Activated naive CD4-positive, alpha-beta T cell treated with anti-CD3 and anti-CD28 coated beads, Interleukin-2, amount 10 ng/mL, durations not matched to agents 5 hours and 36 hours (primary cell): ENCODE results near the gene PGS1. TPM values are rescaled to one million over a fixed set of nuclear protein-coding genes. Genes with fewer than 3 reads are reported as not detected.

Source experiments
- total RNA-seq, 2 experiments: library from RNA; stranded (reverse); gene quantifications; one replicate each; pipeline ENCODE4 v1.2.3, GENCODE V29; 2021

The PGS1 gene
- total RNA-seq = 10 to 100 TPM; 68.5 to 69.4 TPM

GRCh38 chr17:78378225-78379130, at the start of gene PGS1:
Gene PGS1, plus strand, starts transcription at chr17:78378649. Its CDS starts 17 bp downstream, at chr17:78378666.

GRCh38 chr17:78359997-78360370, 18.5 kb upstream of the PGS1 start, which contains the start of gene SOCS3:
Gene SOCS3, minus strand, starts transcription at chr17:78360077. Its CDS starts 982 bp downstream, at chr17:78359095.

Other genes with a start within 250 kb of the PGS1 start
- 100 to 1,000 TPM; 483 to 511 TPM for gene TMC6, start 249.9 kb upstream of the PGS1 start, total RNA-seq
- 100 to 1,000 TPM; 421 to 447 TPM for gene TMC8, start 247.9 kb upstream of the PGS1 start, total RNA-seq
- not detected for gene C17orf99, start 232.3 kb upstream of the PGS1 start, total RNA-seq
- gene SYNGR2, start 210.1 kb upstream of the PGS1 start, total RNA-seq = 10 to 100 TPM; 61.5 to 61.8 TPM
- 10 to 100 TPM; 83.4 to 86.8 TPM for gene TK1, start 191.6 kb upstream of the PGS1 start, total RNA-seq
- gene AFMID, start 191.3 kb upstream of the PGS1 start, total RNA-seq = 10 to 100 TPM; 13.8 to 14.4 TPM
- gene BIRC5, start 164.4 kb upstream of the PGS1 start, total RNA-seq = 10 to 100 TPM; 68.2 to 70.0 TPM
- gene TMEM235, start 147.0 kb upstream of the PGS1 start, total RNA-seq = not detected
- 10 to 100 TPM; 35.3 to 35.7 TPM for gene SOCS3, start 18.6 kb upstream of the PGS1 start, total RNA-seq
- under 1 TPM; 0.33 to 0.55 TPM for gene DNAH17, start 198.7 kb downstream of the PGS1 start, total RNA-seq